Fibroblast of upper back skin (primary cell): Measurements from ENCODE around the gene TMEM150B.

ENCODE experiments used
- DNase-seq: peaks from one replicate; pipeline ENCODE4 v3.0.0-alpha.2; 2013

The TMEM150B gene, protein sequence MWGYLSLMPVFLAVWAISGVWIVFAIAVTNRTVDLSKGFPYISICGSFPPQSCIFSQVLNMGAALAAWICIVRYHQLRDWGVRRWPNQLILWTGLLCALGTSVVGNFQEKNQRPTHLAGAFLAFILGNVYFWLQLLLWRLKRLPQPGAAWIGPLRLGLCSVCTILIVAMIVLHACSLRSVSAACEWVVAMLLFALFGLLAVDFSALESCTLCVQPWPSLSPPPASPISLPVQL

DNA sequence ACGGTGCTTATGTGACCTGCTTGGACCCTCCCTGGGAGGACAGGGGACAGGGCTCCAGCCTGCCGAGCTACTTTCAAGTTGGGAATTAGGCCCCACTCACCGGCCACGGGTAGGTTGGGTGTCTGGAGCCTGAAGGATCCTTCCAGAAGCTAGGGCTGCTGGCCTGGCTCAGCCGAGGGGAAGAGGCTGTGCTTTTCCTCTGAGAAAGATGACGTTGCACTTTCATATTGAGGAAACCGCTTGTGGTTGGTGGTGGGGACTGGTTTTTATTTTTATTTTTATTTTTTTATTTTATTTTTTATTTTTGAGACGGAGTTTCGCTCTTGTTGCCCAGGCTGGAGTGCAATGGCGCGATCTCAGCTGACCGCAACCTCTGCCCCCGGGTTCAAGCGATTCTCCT is at the start of gene TMEM150B:
TMEM150B (minus strand) TSS at position 170 of the 400 bp plus-strand sequence. CDS start 4,305 bp downstream, outside the sequence.
- DNase-seq: no peak

DNA sequence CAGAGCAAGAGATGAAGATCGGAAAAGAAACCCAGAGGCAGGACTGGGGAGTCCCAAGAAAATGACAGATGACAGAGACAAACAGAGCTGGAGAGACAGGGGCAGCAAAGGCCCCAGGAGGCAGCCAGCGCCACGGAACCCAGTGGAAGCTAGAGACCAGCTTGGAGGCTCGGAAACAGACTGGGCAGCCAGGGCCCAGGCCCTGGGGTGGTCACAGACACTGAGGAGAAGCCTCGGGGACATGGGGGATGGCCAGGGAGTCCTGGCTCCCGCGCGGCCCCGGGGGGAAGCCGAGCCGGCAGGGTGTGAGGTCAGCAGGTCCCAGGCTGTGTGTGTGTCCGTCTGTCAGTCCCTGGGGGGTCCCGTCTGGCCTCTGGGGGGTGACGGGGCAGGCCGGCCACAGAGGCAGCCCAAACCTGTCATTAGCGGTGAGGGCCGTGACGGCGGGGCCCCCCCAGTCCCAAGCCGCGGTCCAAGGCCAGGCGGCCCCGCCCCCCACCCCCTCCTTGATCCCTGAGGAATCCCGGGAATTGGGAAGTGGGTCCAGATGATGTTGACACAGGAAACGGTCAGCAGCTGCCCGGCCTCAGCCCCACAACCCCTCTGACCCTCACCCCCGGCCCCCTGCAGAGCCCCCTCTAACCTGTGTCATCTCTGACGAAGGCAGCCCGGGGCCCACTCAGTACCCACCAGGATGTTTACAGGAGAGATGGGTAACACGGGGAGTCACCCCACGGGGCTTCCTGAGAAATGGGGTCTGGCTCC is 49.0 kb upstream of the TMEM150B start:
- DNase-seq: peak; percentile 53

DNA sequence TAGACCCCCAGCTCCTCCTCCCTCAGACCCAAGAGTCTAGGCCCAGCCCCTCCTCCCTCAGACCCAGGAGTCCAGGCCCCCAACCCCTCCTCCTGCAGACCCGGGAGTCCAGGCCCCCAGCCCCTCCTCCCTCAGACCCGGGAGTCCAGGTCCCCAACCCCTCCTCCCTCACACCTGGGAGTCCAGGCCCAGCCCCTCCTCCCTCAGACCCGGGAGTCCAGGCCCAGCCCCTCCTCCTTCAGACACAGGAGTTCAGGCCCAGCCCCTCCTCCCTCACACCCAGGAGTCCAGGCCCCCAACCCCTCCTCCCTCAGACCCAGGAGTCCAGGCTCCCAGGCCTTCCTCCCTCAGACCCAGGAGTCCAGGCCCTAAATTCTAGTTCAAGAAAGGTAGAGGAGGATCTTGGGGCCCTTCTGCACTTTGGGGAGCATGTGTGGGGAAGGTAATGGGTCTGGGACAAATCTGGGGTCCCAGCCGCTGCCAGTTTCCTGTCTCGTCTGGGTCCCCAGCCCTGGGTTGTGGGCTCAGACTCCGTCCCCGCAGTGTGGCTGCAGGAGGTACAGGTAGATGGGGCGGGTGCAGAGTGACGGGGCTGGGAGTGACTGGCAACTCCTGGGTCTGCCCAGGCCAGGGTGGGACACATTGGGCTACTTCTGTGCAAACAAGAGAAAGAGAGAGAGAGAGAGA is 48.3 kb upstream of the TMEM150B start:
- no peak for DNase-seq

DNA sequence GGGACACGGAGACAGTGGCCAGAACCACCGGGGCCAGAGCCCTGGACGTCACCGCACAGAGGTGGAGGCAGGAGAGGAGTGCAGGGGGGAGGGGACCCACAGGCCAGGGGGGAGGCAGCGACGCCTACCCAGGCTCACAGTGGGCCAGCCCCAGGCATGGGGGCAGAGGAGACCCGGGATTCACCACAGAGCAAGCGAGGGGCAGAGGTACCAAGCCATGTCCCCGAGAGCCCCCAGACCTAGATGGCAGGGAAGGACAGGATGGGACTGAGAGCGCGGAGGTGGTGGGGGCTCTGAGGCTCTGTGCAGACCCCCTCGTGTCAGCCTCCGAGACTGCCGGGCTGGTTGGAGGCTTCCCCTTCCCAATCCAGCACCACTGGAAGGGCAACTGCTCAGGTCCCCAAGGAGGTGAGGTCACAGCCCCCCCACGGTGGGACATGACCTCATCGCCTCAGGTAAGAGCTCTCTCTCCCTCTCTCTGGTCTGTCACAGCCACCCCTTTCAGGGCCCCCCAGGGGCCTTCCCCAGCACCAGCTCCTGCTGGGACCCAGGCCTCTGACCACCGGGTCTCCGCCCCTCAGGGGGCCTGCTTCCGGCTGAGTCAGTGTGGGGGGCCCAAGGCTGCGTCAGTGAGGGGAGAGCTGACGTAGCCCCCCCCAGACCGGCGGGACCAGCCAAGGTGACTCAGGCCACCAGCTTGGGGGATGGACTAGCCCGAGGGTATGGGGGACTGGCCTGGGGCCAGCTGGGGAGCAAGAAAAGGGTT is 47.4 kb upstream of the TMEM150B start:
- DNase-seq: peak; percentile 78

DNA sequence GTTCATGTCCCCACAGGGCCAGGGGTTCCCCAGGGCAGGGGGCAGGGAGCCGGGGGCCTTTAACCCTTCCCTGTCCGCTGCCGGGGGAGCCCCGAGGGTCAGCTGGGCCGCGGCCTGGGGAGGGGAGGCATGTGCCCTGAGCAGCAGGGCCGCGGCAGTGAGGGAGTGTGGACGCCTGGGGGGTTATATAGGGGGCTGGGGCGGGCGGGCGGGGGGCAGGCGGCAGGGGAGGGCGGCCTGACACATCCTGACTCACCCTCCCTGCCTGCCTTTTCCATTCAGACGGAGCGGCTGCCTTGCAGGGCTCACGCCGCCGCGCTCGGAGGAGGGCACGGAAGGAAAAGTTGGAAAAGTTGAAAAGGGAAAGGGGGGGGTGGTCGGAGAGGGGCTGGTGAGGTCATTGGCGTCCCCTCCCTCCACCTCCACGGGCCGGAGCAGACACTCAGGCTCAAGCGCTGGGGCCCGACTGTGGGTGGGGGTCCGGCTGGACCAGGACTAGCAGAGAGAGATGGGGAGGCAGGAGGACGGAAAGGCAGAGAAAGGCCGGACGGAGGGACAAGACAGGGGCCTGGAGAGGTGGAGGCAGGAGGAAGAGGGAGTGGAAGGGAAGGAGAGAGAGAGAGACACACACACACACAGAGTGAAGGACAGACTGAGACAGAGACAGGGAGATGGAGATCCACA is 45.3 kb upstream of the TMEM150B start, which contains the start of gene IL11:
IL11 (minus strand) TSS at position 159 of the 684 bp plus-strand sequence; CDS start at position 6, 153 bp downstream.
- DNase-seq: peak; percentile 79

DNA sequence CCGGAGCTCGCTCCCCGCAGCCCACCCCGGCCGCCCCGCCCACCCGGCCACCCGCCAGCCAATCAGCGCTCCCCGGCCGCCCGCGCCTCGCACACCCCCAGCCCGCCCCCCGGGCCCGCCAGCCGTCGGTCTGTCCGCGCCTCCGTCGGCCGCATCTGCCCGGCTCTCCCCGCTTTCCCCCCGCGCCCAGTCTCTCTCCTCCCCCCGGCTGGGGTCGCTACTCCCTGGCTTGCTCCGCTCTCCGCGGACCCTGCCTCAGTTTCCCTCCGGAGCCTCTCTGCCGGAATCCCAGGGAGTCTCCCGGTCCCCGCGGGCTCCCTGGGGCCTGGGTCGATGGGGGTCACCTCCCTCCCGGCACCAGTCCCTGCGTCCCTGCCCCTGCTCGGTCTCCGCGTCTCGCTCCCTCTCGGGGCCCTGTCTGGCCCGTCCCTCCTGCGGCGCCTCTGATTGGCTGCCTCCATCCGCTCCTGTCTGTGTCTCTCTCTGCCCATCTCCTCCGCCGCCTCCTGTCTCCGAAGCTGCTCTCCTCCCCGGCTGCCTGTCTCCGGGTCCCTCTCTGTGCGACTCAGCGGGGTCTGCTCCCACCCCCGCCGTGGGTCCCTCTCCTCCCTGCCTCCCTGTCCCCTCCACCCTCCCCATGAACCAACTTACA is 44.6 kb upstream of the TMEM150B start:
- DNase-seq: peak; percentile 76

DNA sequence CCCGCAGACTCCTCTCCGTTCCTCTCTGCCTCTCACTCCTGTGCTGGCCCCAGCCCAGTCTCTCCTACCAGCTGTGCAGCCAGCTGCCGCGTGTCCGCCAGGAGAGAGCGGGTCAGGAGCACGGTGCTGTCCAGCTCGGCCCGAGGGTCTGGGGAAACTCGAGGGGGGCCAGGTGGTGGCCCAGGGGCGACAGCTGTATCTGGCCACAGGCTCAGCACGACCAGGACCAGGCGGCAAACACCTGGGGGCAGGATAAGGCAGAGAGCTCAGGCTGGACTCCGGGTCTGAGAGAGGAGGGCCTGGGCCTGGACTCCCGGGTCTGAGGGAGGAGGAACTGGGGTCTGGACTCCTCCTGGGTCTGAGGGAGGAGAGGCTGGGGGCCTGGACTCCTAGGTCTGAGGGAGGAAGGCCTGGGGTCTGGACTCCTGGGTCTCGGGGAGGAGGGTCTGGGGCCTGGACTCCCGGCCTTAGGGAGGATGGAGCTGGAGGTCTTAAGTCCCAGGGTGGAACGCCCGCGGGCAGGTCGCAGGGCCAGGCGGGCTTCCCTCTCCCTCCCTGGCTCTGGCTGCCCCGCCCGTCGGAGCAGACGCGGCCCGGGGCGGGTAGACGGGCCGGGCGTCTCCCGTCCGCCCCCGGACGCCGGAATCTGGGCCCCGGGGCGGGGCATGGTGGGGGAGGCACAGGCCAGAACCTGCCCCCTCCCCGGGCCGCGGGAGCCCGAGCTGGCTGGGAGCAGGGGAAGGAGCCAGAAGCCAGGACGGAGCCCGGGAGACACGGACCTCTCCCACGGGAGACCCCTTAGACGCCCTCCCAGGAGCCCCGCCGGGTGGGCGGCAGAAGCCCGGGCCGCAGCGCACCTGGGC is 43.8 kb upstream of the TMEM150B start:
- peak; percentile 63 for DNase-seq

DNA sequence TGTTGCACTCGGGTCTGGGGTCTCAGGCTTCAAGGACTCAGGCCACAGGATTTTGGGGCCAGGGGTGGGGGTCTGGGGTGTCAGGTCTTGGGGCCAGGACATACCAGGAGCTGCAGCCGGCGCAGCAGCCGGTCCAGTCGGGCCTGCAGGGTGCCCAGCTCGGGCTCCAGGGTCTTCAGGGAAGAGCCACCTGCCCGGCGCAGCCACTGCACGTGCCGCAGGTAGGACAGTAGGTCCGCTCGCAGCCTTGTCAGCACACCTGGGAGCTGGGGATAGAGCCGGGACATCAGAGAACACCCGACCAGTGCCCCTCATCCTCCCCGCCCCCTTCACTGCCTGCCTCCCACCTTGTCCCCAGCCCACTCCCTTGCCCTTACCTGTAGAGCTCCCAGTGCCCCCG is 43.0 kb upstream of the TMEM150B start:
- DNase-seq: no peak

DNA sequence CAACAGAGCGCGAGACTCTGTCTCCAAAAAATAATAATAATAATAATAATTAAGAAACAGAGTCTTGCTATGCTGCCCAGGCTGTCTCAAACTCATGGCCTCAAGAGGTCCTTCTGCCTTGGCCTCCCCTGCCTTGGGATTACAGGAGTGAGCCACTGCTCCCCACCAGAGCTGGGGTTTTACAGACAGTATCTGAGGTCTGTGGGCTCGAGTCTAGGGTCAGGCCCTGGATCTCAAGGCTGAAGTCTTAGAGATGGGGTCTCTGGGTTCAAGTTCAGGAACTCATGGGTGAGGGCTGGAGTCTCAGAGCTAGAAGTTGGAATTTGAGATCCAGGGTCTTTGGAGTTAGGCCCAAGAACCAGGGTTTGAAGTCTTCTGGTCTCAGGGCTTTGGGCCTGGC is 41.6 kb upstream of the TMEM150B start:
- DNase-seq: no peak

DNA sequence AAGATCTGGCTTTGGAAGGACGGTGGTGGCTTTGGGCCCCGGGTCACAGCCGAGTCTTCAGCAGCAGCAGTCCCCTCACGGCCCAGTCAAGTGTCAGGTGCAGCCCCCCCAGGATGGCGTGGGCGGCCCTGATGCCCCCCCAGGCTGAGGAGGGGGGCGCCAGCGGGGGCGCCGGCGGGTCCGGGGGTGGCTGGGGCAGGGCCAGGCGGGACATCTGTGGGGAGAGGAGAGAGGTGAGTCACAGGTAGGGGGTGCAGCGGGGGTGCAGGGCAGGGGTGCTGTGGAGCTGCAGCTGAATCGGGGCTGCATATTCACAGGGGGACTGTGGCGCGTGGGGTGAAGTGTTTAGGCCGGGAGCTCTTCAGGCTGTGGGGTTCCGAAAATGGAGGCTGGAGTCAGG is 40.8 kb upstream of the TMEM150B start:
- DNase-seq: no peak

DNA sequence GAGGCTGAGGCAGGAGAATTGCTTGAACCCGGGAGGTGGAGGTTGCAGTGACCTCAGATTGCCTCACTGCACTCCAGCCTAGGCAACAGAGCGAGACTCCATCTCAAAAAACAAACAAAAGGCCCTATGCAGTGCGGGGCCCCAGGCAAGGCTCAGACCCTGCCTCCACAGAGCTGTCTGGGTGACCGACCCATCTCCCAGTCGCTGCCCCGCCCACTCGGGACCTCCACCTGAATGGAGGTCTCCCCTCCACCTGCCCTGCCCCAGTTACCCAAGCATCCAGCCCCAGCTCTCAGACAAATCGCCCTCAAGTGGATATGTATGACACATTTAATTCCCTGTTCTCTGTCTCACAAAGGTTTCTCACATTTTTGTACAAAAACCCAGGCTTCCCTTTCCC is 40.1 kb upstream of the TMEM150B start:
- no peak for DNase-seq

DNA sequence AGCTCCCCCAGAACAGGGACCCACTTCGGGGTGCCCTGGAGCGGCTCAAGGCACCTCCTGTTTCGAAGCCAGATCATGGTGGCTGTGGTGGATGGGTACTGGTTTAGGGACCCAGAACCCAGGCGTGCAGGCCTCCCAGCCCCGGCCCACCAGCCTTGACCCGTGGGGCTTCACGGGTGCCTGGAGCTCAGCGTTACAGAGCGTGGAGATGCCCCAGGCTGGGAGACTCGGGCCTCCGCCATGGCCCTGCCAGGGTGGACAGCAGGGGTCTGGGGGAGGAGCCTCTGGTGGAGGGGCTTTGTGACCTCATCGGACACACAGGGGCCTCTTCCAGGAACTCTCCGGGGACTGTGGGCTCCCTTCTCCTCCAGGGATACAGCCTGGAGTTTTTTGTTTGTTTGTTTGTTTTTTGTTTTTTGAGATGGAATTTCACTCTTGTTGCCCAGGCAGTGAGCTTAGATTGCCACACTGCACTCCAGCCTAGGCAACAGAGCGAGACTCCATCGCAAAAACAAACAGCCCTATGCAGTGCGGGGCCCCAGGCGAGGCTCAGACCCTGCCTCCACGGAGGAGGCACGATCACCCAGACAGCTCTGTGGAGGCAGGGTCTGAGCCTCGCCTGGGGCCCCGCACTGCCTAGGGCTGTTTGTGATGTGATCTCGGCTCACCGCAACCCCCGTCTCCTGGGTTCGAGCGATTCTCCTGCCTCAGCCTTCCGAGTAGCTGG is 38.0 kb upstream of the TMEM150B start, which contains the start of gene GARIN5B:
GARIN5B (minus strand) TSS at position 271 of the 727 bp plus-strand sequence; CDS start at position 77, 194 bp downstream.
- DNase-seq: no peak

DNA sequence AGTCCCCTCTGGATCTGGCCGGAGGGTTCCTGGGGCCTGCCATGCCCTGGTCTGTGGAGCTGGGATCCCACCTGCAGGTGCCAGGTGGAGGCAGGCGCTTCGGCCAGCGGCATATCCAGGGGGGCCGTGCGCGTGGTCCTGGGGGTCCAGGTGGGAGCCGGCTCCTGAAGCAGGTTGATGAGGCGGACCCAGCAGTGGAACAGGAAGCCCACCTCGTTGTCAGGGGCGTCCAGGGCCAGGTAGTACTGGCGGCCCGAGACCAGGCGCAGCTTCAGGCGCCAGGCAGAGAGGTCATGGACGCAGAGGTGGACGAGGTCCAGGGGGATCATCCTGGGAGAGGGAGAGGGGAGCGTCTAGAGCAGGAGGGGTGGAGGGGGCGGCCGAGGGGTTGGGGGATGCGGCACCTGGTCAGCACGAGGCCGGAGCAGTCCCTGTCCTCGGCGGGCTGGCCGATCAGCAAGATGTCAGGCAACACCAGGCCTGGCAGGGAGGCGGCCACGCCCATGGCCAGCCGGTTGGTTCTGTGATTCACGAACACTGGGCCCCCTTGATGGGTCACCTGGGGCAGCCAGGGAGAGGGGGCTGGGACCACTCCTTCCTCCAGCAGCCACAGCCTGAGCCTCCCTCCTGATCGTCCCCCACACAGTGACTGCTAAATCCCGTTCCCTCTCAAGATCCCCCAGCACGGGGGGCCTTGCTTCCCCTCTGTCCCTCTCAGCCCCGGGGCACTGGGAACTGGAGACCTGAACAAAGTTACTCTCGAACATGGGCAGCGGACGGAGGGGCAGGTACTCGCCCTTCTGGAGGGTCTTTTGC is 37.2 kb upstream of the TMEM150B start:
- no peak for DNase-seq

DNA sequence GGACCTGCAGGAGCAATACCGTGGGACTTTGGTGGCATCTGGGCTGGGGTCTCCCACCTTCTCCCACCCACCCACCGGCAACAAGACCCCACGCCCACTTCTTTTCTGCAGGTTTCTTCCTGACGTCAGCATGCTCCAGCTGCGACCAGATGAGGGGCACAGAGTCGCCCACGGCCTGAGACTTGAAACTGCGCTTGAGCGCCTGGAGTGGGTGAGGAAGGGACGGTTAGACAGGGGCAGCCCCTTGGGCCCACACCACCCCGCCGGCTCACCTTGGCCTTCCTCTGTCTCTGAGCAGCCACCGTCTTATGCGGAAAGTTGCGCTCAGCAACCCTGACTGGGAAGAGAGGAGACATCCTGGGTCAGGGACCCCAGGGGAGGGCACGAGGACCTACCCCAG is 35.8 kb upstream of the TMEM150B start:
- DNase-seq: no peak

DNA sequence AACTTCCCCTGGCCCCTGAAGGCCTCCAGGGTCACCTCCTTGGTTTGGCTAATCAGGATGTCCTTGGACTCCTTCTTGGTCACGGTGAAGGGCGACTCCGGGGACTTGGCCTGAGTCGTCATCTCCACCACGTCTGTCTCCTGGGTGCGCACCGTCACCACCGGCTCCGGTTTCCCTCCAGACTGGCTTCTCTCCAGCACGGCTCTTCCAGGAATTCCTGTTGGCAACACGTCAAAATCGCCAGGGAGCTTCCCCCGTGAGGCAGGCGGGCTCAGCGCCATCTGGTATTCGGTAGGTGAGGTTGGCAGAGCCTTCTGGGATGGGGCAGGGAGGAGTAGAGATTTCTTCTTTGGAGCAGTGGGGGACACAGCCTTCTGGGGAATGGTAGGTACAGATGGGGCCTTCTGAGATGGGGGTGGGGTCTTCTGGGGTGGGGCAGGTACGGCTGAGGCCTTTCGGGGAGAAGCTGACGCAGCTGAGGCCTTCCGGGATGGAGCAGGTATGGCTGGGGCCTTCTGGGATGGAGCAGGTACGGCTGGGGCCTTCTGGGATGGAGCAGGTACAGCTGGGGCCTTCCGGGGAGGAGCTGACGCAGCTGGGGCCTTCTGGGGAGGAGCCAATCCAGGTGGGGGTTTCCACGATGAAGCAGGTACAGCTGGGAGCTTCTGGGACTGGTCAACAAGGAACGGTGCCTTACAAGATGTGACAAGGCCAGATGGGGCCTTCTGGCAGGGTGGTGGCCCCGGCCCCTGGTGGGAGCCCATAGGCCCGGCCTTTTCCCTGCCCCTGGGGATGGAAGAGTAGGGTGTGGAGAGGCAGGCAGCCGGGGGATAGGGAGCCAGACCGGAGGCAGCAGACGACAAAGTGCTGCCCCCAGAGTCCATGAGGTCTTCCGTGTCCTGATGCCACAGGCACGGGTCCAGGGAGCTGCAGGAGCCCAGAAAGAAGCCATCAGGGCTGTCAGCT is 34.1 kb upstream of the TMEM150B start:
- no peak for DNase-seq

DNA sequence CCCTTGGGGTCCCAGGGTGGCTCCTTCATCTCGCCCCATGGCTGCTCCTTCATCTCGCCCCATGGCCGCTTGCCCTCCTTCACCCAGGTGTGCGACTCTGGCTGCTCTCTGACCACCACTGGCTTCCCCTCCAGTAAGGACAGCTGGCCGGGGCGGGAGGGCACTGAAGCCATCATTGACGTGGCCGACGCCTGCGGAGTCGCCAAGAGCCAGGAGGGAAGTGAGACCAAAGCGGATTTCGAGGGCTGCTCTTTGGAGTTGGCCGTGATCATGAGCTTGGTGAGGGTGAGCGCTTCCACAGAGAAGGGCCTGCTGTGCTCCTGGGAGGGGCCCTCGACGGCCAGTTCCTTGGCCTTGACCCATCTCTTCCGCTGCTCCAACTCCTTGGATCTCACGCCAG is 33.4 kb upstream of the TMEM150B start:
- no peak for DNase-seq

DNA sequence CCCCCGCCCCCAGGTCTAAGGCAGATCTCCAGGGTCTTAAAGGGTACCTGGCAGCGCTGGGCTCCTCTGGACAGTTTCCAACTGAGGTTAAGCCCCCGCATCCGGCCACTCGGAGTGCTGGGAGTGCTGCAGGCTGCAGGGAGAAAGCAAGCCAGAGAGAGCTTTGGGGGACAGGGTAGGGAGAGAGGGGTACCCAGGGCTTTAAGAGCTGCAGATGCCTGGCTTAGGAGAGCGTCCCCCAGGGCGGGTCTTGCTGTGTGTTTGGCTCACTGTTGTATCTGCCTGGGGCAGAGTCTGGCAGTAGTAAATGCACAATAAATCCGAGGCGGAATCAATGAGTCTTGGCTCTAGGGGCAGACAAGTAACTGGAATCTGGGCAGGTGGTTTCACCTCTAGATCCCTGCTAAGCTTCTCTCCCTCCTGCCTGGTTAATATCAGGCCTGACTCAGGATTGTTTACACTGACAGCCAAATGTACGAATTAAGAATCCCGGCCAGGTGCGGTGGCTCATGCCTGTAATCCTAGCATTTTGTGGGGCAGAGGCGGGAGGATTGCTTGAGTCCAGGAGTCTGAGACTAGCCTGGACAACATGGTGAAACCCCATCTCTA is 30.2 kb upstream of the TMEM150B start:
- DNase-seq: no peak
